Cardiac fibroblast (primary cell): ENCODE measurements around the gene COQ4.

ENCODE experiments used
- DNase-seq, 2 donors: peaks; one replicate each; pipeline versions ENCODE4 v3.0.0 to v3.0.0-alpha.2; 2010; ENCODE audit warnings: low read depth in 2 of 2
- H3K4me3 ChIP-seq, 2 donors: replicated peaks in 1 of 2; 1 replicate in 1 of 2; 2 replicates in 1 of 2; pipeline ENCODE4 v1.5.1; 2011; ENCODE audit warnings: low read depth in 2 of 2, low read length in 2 of 2, mild to moderate bottlenecking in 2 of 2, moderate library complexity in 1 of 2
- CTCF ChIP-seq: IDR thresholded peaks from one replicate; pipeline ENCODE4 v1.5.1; 2011; ENCODE audit warnings: low read depth, mild to moderate bottlenecking, low read length, inconsistent platforms

Gene COQ4

GRCh38 chr9:128358090-128358489 is 35.5 kb downstream of the COQ4 start:
- no peak for DNase-seq
- no peak overlapping the region for H3K4me3 ChIP-seq
- no peak for TF ChIP-seq CTCF

- H3K4me3 ChIP-seq, result no peak overlapping the region
- no peak for TF ChIP-seq CTCF
- DNase-seq, result no peak
Observed at GRCh38 chr9:128358861-128359260, 36.2 kb downstream of the COQ4 start.

- TF ChIP-seq CTCF, result no peak
- DNase-seq, result no peak
- H3K4me3 ChIP-seq, result no peak overlapping the region
Observed at GRCh38 chr9:128360826-128361225, 38.2 kb downstream of the COQ4 start.

GRCh38 chr9:128361296-128361985 is 38.8 kb downstream of the COQ4 start:
- TF ChIP-seq CTCF, result no peak
- DNase-seq, result no peak
- peak overlapping the region in 1 of 2 donors; percentile 57 for H3K4me3 ChIP-seq

- peak overlapping the region; percentile 43 to 57 for H3K4me3 ChIP-seq
- peak; percentile 88 for TF ChIP-seq CTCF
- DNase-seq, result peak; percentile 83 to 91
Observed at GRCh38 chr9:128361986-128362646, 39.5 kb downstream of the COQ4 start.

GRCh38 chr9:128362774-128363173 is 40.1 kb downstream of the COQ4 start:
- no peak overlapping the region for H3K4me3 ChIP-seq
- DNase-seq, result no peak
- TF ChIP-seq CTCF, result no peak
